Measurements from ENCODE around the gene FEZ2.

DNA sequence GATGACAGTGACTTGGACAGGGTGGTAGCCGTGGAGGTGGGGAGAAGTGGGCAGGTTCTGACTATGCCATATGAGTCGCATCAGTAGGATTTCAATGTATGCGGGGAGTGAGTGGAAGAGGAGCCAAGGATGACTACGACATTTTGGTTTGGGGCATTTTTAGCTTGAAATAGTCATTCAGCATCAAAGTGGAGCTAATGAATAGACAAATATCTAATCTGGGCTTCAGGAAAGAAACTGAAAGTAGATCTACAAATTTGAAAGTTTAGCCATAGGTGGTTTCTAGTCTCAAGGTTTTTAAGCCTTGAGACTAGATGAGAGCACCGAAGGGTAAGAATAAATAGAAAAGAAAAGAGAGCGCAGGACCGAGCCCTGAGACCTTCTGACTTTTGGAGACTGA lies 58.3 kb downstream of the FEZ2 start:
- TF ChIP-seq, protein P1, sequence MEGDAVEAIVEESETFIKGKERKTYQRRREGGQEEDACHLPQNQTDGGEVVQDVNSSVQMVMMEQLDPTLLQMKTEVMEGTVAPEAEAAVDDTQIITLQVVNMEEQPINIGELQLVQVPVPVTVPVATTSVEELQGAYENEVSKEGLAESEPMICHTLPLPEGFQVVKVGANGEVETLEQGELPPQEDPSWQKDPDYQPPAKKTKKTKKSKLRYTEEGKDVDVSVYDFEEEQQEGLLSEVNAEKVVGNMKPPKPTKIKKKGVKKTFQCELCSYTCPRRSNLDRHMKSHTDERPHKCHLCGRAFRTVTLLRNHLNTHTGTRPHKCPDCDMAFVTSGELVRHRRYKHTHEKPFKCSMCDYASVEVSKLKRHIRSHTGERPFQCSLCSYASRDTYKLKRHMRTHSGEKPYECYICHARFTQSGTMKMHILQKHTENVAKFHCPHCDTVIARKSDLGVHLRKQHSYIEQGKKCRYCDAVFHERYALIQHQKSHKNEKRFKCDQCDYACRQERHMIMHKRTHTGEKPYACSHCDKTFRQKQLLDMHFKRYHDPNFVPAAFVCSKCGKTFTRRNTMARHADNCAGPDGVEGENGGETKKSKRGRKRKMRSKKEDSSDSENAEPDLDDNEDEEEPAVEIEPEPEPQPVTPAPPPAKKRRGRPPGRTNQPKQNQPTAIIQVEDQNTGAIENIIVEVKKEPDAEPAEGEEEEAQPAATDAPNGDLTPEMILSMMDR (conservative IDR thresholded peaks at IDR 0.05; ENCODE audit: low read depth, low read length): no peak
- no peak for TF ChIP-seq EZH2phosphoT487 (IDR thresholded peaks at IDR 0.05; ENCODE audit: borderline replicate concordance, low read length)
